ENCODE results near the gene GALNT10. TPM values are rescaled to one million over a fixed set of nuclear protein-coding genes. Genes with fewer than 3 reads are reported as not detected.

GALNT10 gene
- total and polyA plus RNA-seq, 2 of the 8 experiments (the other 6 are each of a cell fraction or from before 2014, with no cell fraction given) = 4.6 to 15.5 TPM

GRCh38 chr5:154217462-154217861 lies 26.9 kb downstream of the GALNT10 start:
- no peak overlapping the region for H2AFZ ChIP-seq (ENCODE audit: low read length)

More at GRCh38 chr5:154217462-154217861, 26.9 kb downstream of the GALNT10 start:
- Histone ChIP-seq H3K18ac (ENCODE audit: extremely low read depth, low read length) (no peak overlapping the region), H2BK20ac (ENCODE audit: low read length) (0 out of 2 replicates have a peak overlapping the region, but pooled peaks have one; percentile 4), H2BK5ac (ENCODE audit: low read depth, low read length) (no peak overlapping the region), H3K14ac (ENCODE audit: insufficient read length) (no peak overlapping the region), H3K36me3 (ENCODE audit: control insufficient read depth in 2 of 4, insufficient read depth in 4 of 4, low read length in 3 of 4) (no peaks in the 10 kb centered on the region), H4K5ac (ENCODE audit: insufficient read length, low read depth, low read length) (no peak overlapping the region), H2BK15ac (ENCODE audit: low read length) (no peak overlapping the region), H3K56ac (replicated peaks; ENCODE audit: insufficient read length, low read depth, low read length) (no peak overlapping the region), H3K27me3 (replicated peaks in 1 of 4; ENCODE audit: control insufficient read depth in 3 of 4, extremely low read depth in 1 of 4, insufficient read depth in 3 of 4, low read length in 3 of 4) (no peaks in the 10 kb centered on the region), H3K4ac (replicated peaks; ENCODE audit: insufficient read length, low read depth, low read length) (no peak overlapping the region), H3K4me3 (ENCODE audit: extremely low read depth in 1 of 4, insufficient read depth in 2 of 4, low read depth in 3 of 4, low read length in 4 of 4) (no peak overlapping the region), H3K9ac (replicated peaks in 1 of 4; ENCODE audit: extremely low read depth in 1 of 4, low read depth in 3 of 4, low read length in 3 of 4) (no peak overlapping the region), H3K23ac (ENCODE audit: insufficient read length) (no peak overlapping the region), H4K8ac (ENCODE audit: extremely low read depth, insufficient read depth, low read length) (no peak overlapping the region), H3K4me1 (replicated peaks in 1 of 4; ENCODE audit: control insufficient read depth in 3 of 4, insufficient read depth in 4 of 4, low read length in 3 of 4) (peaks cover 4 to 20% (median 8%) of the 10 kb centered on the region in 4 experiments), H3K23me2 (ENCODE audit: low read depth, low read length) (no peaks in the 10 kb centered on the region), H2BK12ac (ENCODE audit: low read depth, low read length) (no peak overlapping the region), H4K20me1 (replicated peaks in 1 of 2; ENCODE audit: control insufficient read depth in 1 of 2, insufficient read depth in 2 of 2, low read length in 2 of 2) (peaks cover 0 to 2% of the 10 kb centered on the region in 2 experiments), H3K79me1 (ENCODE audit: low read depth, low read length) (no peaks in the 10 kb centered on the region), H2BK120ac (replicated peaks; ENCODE audit: low read depth, low read length) (no peak overlapping the region), H2AK5ac (ENCODE audit: low read depth, low read length) (no peak overlapping the region), H4K91ac (replicated peaks; ENCODE audit: insufficient read length, low read length) (no peak overlapping the region), H3K4me2 (ENCODE audit: insufficient read depth in 1 of 2, low read depth in 2 of 2, low read length in 2 of 2) (no peak overlapping the region), H3K9me3 (ENCODE audit: insufficient read depth in 2 of 2, low read depth in 1 of 2, low read length in 1 of 2) (no peaks in the 10 kb centered on the region), H3K79me2 (ENCODE audit: control insufficient read depth in 1 of 2, insufficient read depth in 2 of 2, low read length in 2 of 2) (no peaks in the 10 kb centered on the region), H3K27ac (ENCODE audit: low read depth, low read length) (no peak overlapping the region)
- 85% methylated on average over 4 of the region's 4 CpGs; no CpG with 5 or more reads in 1 of the 2 experiments for WGBS, 2 experiments (ENCODE audit: extremely low coverage in 1 of 2, insufficient coverage in 1 of 2, insufficient read length in 1 of 2, insufficient replicate concordance in 2 of 2, low coverage in 1 of 2, low lambda C conversion rate in 2 of 2, missing lambda C conversion rate in 1 of 2)
- POLR2A ChIA-PET (ENCODE audit: partially characterized antibody) = no interaction called here
- no peak for FAIRE-seq
- DNase-seq (ENCODE audit: low read depth in 1 of 2, low spot score in 2 of 2) = no peak
- CTCF ChIA-PET (ENCODE audit: partially characterized antibody) = interaction anchor here (0.6 to 1.9 kb wide), 4 partner anchors 19 to 69 kb away, joined by 3 to 5 read pairs (median 4); no protein-coding TSS in a partner anchor
- TF ChIP-seq GABPA (IDR thresholded peaks at IDR 0.05; ENCODE audit: borderline replicate concordance, insufficient read depth, low read length) (no peak), TAF1 (IDR thresholded peaks at IDR 0.05; ENCODE audit: low read depth, low read length) (no peak)
